DOHH2 (cell line): ENCODE data around the gene CGNL1.

ENCODE experiments used
- H3F3A ChIP-seq: fragments of 200-600 bp; sonication (generic), shearing (Covaris generic); 2 replicates; pipeline ENCODE4 v1.6.0; 2016; ENCODE audit warnings: antibody characterized with exemption, mild to moderate bottlenecking; ENCODE audit not compliant: control insufficient read depth, insufficient read depth
- H3K27ac ChIP-seq: fragments of 200-600 bp; sonication (generic); 2 replicates; pipeline ENCODE4 v1.5.1; 2014; ENCODE audit warnings: low read depth, mild to moderate bottlenecking, low read length, moderate library complexity
- H3K27me3 ChIP-seq: fragments of 200-600 bp; sonication (generic); 2 replicates; pipeline ENCODE4 v1.6.1; 2014; ENCODE audit warnings: mild to moderate bottlenecking, low read length, mixed read lengths; ENCODE audit not compliant: control insufficient read depth
- H3K36me3 ChIP-seq: fragments of 200-600 bp; sonication (generic); 2 replicates; pipeline ENCODE4 v1.6.1; 2014; ENCODE audit warnings: mild to moderate bottlenecking, low read length, moderate library complexity, mixed read lengths; ENCODE audit not compliant: control insufficient read depth
- H3K4me1 ChIP-seq: fragments of 200-600 bp; sonication (generic); 2 replicates; pipeline ENCODE4 v1.6.1; 2014; ENCODE audit warnings: mild to moderate bottlenecking, low read length, mixed read lengths; ENCODE audit not compliant: control insufficient read depth
- H3K4me2 ChIP-seq: fragments of 200-600 bp; sonication (generic); 2 replicates; pipeline ENCODE4 v1.6.0; 2014; ENCODE audit warnings: mild to moderate bottlenecking, low read length, moderate library complexity
- H3K4me3 ChIP-seq: fragments of 200-600 bp; sonication (generic); 2 replicates; pipeline ENCODE4 v1.5.1; 2014; ENCODE audit warnings: mild to moderate bottlenecking, low read length, mixed read lengths
- H3K79me2 ChIP-seq: fragments of 200-600 bp; sonication (generic); 2 replicates; pipeline ENCODE4 v1.6.1; 2014; ENCODE audit warnings: mild to moderate bottlenecking, low read length, mixed read lengths; ENCODE audit not compliant: control insufficient read depth
- H3K9me2 ChIP-seq: fragments of 200-600 bp; sonication (generic); replicated peaks from 2 replicates; pipeline ENCODE4 v1.6.1; 2014; ENCODE audit warnings: mild to moderate bottlenecking, low read length, mixed read lengths; ENCODE audit not compliant: control insufficient read depth
- H3K9me3 ChIP-seq: fragments of 200-600 bp; sonication (generic); 2 replicates; pipeline ENCODE4 v1.6.1; 2014; ENCODE audit warnings: antibody characterized with exemption, low read length, mixed read lengths; ENCODE audit not compliant: control insufficient read depth, insufficient read depth
- H4K20me1 ChIP-seq: fragments of 200-600 bp; sonication (generic); 2 replicates; pipeline ENCODE4 v1.6.0; 2014; ENCODE audit warnings: low read depth, mild to moderate bottlenecking, antibody characterized with exemption, low read length, moderate library complexity; ENCODE audit not compliant: control insufficient read depth, insufficient read depth
- CTCF ChIP-seq: fragments of 200-600 bp; sonication (generic); IDR thresholded peaks from one replicate; pipeline ENCODE4 v1.5.1; 2014; ENCODE audit warnings: antibody characterized with exemption, mild to moderate bottlenecking, low read depth, low read length; ENCODE audit not compliant: poor library complexity, severe bottlenecking
- EZH2phosphoT487 ChIP-seq: fragments of 200-600 bp; sonication (generic); IDR thresholded peaks from 2 replicates; pipeline ENCODE4 v1.6.1; 2017; ENCODE audit warnings: borderline replicate concordance, mild to moderate bottlenecking, antibody characterized with exemption, low read length, moderate library complexity, mixed read lengths

The CGNL1 gene

GRCh38 chr15:57554812-57555179 lies 178.5 kb downstream of the CGNL1 start:
- 0 out of 2 replicates have a peak, but pooled peaks cover 3% of the 10 kb centered on the region for H3K27me3 ChIP-seq
- no peaks in the 10 kb centered on the region for H3K4me1 ChIP-seq
- no peak overlapping the region for H3K27ac ChIP-seq
- no peaks in the 10 kb centered on the region for H3K9me3 ChIP-seq
- no peaks in the 10 kb centered on the region for H3K79me2 ChIP-seq
- H4K20me1 ChIP-seq, result no peaks in the 10 kb centered on the region
- H3K9me2 ChIP-seq, result no peaks in the 10 kb centered on the region
- H3F3A ChIP-seq, result no peaks in the 10 kb centered on the region
- no peak overlapping the region for H3K4me3 ChIP-seq
- no peak for TF ChIP-seq CTCF
- TF ChIP-seq EZH2phosphoT487, result no peak
- H3K4me2 ChIP-seq, result no peak overlapping the region
- no peaks in the 10 kb centered on the region for H3K36me3 ChIP-seq

- no peaks in the 10 kb centered on the region for H3K9me2 ChIP-seq
- no peaks in the 10 kb centered on the region for H3F3A ChIP-seq
- H3K4me1 ChIP-seq, result no peaks in the 10 kb centered on the region
- H3K36me3 ChIP-seq, result no peaks in the 10 kb centered on the region
- H3K4me2 ChIP-seq, result no peak overlapping the region
- TF ChIP-seq EZH2phosphoT487 (no peak), CTCF (no peak)
- peaks cover 2% of the 10 kb centered on the region; the same call in 1 of the 2 replicates for H4K20me1 ChIP-seq
- H3K27me3 ChIP-seq, result 0 out of 2 replicates have a peak, but pooled peaks cover 3% of the 10 kb centered on the region
- no peaks in the 10 kb centered on the region for H3K9me3 ChIP-seq
- no peak overlapping the region for H3K27ac ChIP-seq
- H3K79me2 ChIP-seq, result no peaks in the 10 kb centered on the region
- no peak overlapping the region for H3K4me3 ChIP-seq
Observed at GRCh38 chr15:57555270-57555669, 179.0 kb downstream of the CGNL1 start.

GRCh38 chr15:57556040-57556439 lies 179.7 kb downstream of the CGNL1 start:
- H3F3A ChIP-seq, result no peaks in the 10 kb centered on the region
- no peak overlapping the region for H3K27ac ChIP-seq
- TF ChIP-seq EZH2phosphoT487 (no peak), CTCF (no peak)
- H3K27me3 ChIP-seq, result 0 out of 2 replicates have a peak, but pooled peaks cover 3% of the 10 kb centered on the region
- no peaks in the 10 kb centered on the region for H3K79me2 ChIP-seq
- H3K36me3 ChIP-seq, result no peaks in the 10 kb centered on the region
- H3K9me2 ChIP-seq, result no peaks in the 10 kb centered on the region
- no peak overlapping the region for H3K4me2 ChIP-seq
- H3K4me3 ChIP-seq, result no peak overlapping the region
- H3K4me1 ChIP-seq, result no peaks in the 10 kb centered on the region
- no peaks in the 10 kb centered on the region for H3K9me3 ChIP-seq
- H4K20me1 ChIP-seq, result peaks cover 2% of the 10 kb centered on the region; the same call in 1 of the 2 replicates

- TF ChIP-seq CTCF, result no peak
- no peak for TF ChIP-seq EZH2phosphoT487
- H3K79me2 ChIP-seq, result no peaks in the 10 kb centered on the region
- H3K27me3 ChIP-seq, result peaks cover 3% of the 10 kb centered on the region; the same call in 1 of the 2 replicates
- H3K9me2 ChIP-seq, result no peaks in the 10 kb centered on the region
- no peak overlapping the region for H3K4me2 ChIP-seq
- H3K27ac ChIP-seq, result no peak overlapping the region
- no peak overlapping the region for H3K4me3 ChIP-seq
- peaks cover 4% of the 10 kb centered on the region; the same call in 1 of the 2 replicates for H3K4me1 ChIP-seq
- H3K9me3 ChIP-seq, result no peaks in the 10 kb centered on the region
- no peaks in the 10 kb centered on the region for H3K36me3 ChIP-seq
- H4K20me1 ChIP-seq, result peaks cover 2% of the 10 kb centered on the region; the same call in 1 of the 2 replicates
- H3F3A ChIP-seq, result no peaks in the 10 kb centered on the region
Observed at GRCh38 chr15:57557267-57557666, 181.0 kb downstream of the CGNL1 start.
